Measurements from ENCODE around the gene PRAME. TPM values are rescaled to one million over a fixed set of nuclear protein-coding genes. Genes with fewer than 3 reads are reported as not detected.

Gene PRAME
- total RNA-seq, 4 donors from 2014 or later: not detected

- TF ChIP-seq CTCF (IDR thresholded peaks at IDR 0.05): no peak
- DNase-seq (ENCODE audit: low spot score): no peak
- ATAC-seq (ENCODE audit: low FRiP score): no peak
Observed at GRCh38 chr22:22508274-22509176, 50.5 kb downstream of the PRAME start, which contains the start of gene ZNF280B. Gene ZNF280B (minus strand): TSS chr22:22508742. CDS start chr22:22489398, 19,344 bp downstream.

GRCh38 chr22:22507743-22508273 is 51.3 kb downstream of the PRAME start:
- ATAC-seq (ENCODE audit: low FRiP score) (no peak), DNase-seq (ENCODE audit: low spot score) (no peak)
- no peak for TF ChIP-seq CTCF (IDR thresholded peaks at IDR 0.05)

GRCh38 chr22:22506736-22507135 is 52.3 kb downstream of the PRAME start:
- no peak for DNase-seq (ENCODE audit: low spot score)
- no peak for ATAC-seq (ENCODE audit: low FRiP score)
- no peak for TF ChIP-seq CTCF (IDR thresholded peaks at IDR 0.05)

GRCh38 chr22:22498267-22498666 is 60.8 kb downstream of the PRAME start:
- no peak for ATAC-seq (ENCODE audit: low FRiP score)
- no peak for TF ChIP-seq CTCF (IDR thresholded peaks at IDR 0.05)

More at GRCh38 chr22:22498267-22498666, 60.8 kb downstream of the PRAME start:
- no peak for DNase-seq (ENCODE audit: low spot score)

Small RNAs within 50 kb of the gene (small RNA-seq; reads per million reads assigned to genes)
- not detected for gene IGLV2-34

Other genes with a start within 250 kb of the PRAME start
- gene ZNF280B, start 50.5 kb downstream of the PRAME start, total RNA-seq: under 1 TPM; 0.09 to 0.32 (median 0.22) TPM
- not detected for gene ZNF280A, start 39.0 kb downstream of the PRAME start, total RNA-seq
- not detected for gene GGTLC2, start 85.3 kb upstream of the PRAME start, total RNA-seq

Measured in omental fat pad (tissue), 4 donors.